ENCODE data around the gene NTF4. TPM values are rescaled to one million over a fixed set of nuclear protein-coding genes. Genes with fewer than 3 reads are reported as not detected.

The NTF4 gene
- total and polyA plus RNA-seq, 2 of the 13 experiments (the other 11 are each of a cell fraction or from before 2014, with no cell fraction given): not detected

GRCh38 chr19:49069026-49069425 lies 4.4 kb upstream of the NTF4 start:
- no peaks in the 10 kb centered on the region for H3K79me2 ChIP-seq (ENCODE audit: insufficient read depth, low read length)
- TF ChIP-seq, protein P1, sequence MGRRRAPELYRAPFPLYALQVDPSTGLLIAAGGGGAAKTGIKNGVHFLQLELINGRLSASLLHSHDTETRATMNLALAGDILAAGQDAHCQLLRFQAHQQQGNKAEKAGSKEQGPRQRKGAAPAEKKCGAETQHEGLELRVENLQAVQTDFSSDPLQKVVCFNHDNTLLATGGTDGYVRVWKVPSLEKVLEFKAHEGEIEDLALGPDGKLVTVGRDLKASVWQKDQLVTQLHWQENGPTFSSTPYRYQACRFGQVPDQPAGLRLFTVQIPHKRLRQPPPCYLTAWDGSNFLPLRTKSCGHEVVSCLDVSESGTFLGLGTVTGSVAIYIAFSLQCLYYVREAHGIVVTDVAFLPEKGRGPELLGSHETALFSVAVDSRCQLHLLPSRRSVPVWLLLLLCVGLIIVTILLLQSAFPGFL (CRISPR knock-in tag; IDR thresholded peaks at IDR 0.05): no peak
- H4K20me1 ChIP-seq (ENCODE audit: insufficient read depth, low read length): no peaks in the 10 kb centered on the region
- ATAC-seq (no peak), FAIRE-seq (no peak), DNase-seq (ENCODE audit: low spot score) (no peak)
- ChIA-PET CTCF (ENCODE audit: low intra/inter-chr PET ratio, low total read pairs) (no interaction called here), POLR2A (no interaction called here)
- no peak overlapping the region for H3K4me3 ChIP-seq (replicated peaks in 1 of 3; ENCODE audit: insufficient read depth in 1 of 3, low read depth in 2 of 3, low read length in 3 of 3)
- intact Hi-C loops (cut with micrococcal nuclease; ENCODE audit: unreplicated experiment): no loop called here
- no peak overlapping the region for H2AFZ ChIP-seq (ENCODE audit: low read length)
- in situ Hi-C loops (cut with HindIII; ENCODE audit: extremely low pct_ligation_motif_present, low pct_unique_long_range_greater_than_20kb): no loop called here
- no TSS peak for BruUV-seq (replicated peaks)
- H3K27ac ChIP-seq (ENCODE audit: extremely low read length, insufficient read depth, low read length): no peak overlapping the region
- WGBS (ENCODE audit: low lambda C conversion rate): 59% methylated on average over 6 of the region's 9 CpGs
- H3K36me3 ChIP-seq (replicated peaks in 1 of 2; ENCODE audit: control insufficient read depth in 1 of 2, insufficient read depth in 2 of 2, low read length in 2 of 2): no peaks in the 10 kb centered on the region
- no peak overlapping the region for H3K9ac ChIP-seq (ENCODE audit: insufficient read depth, low read depth, low read length)
- H3K9me3 ChIP-seq (ENCODE audit: low read length): no peaks in the 10 kb centered on the region
- peaks cover 3 to 51% of the 10 kb centered on the region in 2 experiments for H3K27me3 ChIP-seq (ENCODE audit: control insufficient read depth in 1 of 2, insufficient read depth in 2 of 2, low read length in 2 of 2)
- no peak overlapping the region for H3K4me2 ChIP-seq (ENCODE audit: low read depth, low read length)
- peaks cover 8% of the 10 kb centered on the region; the same call in 1 of the 2 replicates for H3K4me1 ChIP-seq (ENCODE audit: insufficient read depth, low read length)

DNA sequence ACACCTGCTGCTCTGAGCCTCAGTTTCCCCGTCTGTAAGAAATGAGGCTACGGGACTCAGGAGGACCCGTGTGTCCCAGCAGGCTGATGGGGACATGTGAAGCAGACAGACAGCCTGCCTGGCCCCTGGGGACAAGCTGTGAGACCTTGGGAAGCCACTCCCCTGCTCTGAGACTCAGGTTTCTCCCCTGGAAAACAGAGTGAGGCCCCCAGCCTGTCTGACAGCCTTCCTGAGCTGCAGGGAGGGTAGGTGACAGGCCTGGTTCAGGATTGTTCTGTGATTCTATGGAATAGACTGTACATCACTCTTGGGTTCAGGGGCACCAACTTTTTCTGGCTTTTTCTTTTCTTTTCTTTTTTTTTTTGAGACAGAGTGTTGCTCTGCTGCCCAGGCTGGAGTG lies 2.9 kb upstream of the NTF4 start:
- Histone ChIP-seq H2AFZ (ENCODE audit: low read length) (no peak overlapping the region), H3K27ac (ENCODE audit: extremely low read length, insufficient read depth, low read length) (no peak overlapping the region), H3K27me3 (ENCODE audit: control insufficient read depth in 1 of 2, insufficient read depth in 2 of 2, low read length in 2 of 2) (peaks cover 3 to 43% of the 10 kb centered on the region in 2 experiments; a peak in 4 of 5 replicates), H3K4me1 (ENCODE audit: insufficient read depth, low read length) (peaks cover 8% of the 10 kb centered on the region; the same call in 1 of the 2 replicates), H3K9ac (ENCODE audit: insufficient read depth, low read depth, low read length) (no peak overlapping the region), H3K9me3 (ENCODE audit: low read length) (no peaks in the 10 kb centered on the region), H3K36me3 (replicated peaks in 1 of 2; ENCODE audit: control insufficient read depth in 1 of 2, insufficient read depth in 2 of 2, low read length in 2 of 2) (no peaks in the 10 kb centered on the region), H4K20me1 (ENCODE audit: insufficient read depth, low read length) (no peaks in the 10 kb centered on the region), H3K4me2 (ENCODE audit: low read depth, low read length) (no peak overlapping the region), H3K4me3 (replicated peaks in 1 of 3; ENCODE audit: insufficient read depth in 1 of 3, low read depth in 2 of 3, low read length in 3 of 3) (no peak overlapping the region), H3K79me2 (ENCODE audit: insufficient read depth, low read length) (no peaks in the 10 kb centered on the region)
- intact Hi-C loops (cut with micrococcal nuclease; ENCODE audit: unreplicated experiment) (no loop called here), in situ Hi-C loops (cut with HindIII; ENCODE audit: extremely low pct_ligation_motif_present, low pct_unique_long_range_greater_than_20kb) (no loop called here)
- FAIRE-seq (no peak), ATAC-seq (no peak), DNase-seq (ENCODE audit: low spot score) (no peak)
- TF ChIP-seq ZNF253 (CRISPR knock-in tag; IDR thresholded peaks at IDR 0.05; ENCODE audit: borderline replicate concordance): no peak
- TF ChIP-seq MYNN (CRISPR knock-in tag; IDR thresholded peaks at IDR 0.05; ENCODE audit: low read depth): no peak
- WGBS (ENCODE audit: low lambda C conversion rate): no CpG with 5 or more reads among the region's 3 CpGs
- CTCF ChIA-PET (ENCODE audit: low intra/inter-chr PET ratio, low total read pairs): no interaction called here
- POLR2A ChIA-PET: no interaction called here
- no TSS peak for BruUV-seq (replicated peaks)

All from HepG2 (cell line).